GM21528 (cell line): ENCODE measurements around the gene DST.
A peak's percentile ranks its signal among the peaks of the same experiment; 100 is the strongest.

Experiments used
- ATAC-seq: cut with Tn5 transposase; IDR thresholded peaks from one replicate; pipeline ENCODE4 v1.9.1; 2021; ENCODE audit warnings: mild to moderate bottlenecking, moderate library complexity; ENCODE audit not compliant: unreplicated experiment, low FRiP score

Gene DST

DNA sequence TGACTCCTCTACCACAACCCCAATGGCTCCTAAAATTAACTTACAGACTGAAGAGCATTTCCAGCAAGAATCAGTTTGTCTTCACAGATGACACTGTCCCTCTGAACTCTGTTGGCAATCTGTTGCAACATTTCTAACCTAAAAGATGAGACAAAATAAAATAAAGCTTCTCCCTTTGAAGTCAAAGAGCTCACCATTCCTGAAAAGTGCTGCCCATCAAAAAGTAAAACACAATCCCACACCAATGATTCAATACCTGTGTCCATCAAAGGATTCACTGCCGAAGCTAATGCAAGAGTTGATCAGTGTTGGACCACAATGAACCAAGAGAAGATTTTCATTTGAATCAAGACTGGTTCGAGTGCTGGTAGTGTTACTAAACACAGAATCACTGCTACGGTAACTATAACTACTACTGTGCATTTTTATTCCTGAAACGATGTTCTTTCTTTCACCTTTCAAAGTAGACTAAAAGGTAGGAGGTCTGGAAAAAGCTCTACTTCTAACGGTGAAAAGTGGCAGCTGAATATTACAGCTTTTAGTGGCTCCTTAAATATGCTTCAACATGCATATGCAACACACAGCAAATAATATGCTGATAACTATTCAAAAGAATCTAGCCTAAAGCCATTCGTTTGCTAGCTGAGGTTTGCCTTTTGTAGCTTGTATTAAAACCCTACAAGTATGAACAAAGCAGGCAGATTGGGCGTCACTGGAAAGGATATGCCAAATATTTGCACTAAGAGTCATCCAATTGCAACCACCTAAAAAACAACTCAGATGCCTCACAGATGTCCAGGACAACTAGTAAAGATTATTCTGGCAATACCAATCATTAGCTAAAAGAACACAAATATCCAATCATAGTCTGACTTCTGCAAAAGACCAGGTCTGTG is at the start of gene DST:
Gene DST (minus strand): TSS at position 524 of the 896 bp plus-strand sequence.
- ATAC-seq: no peak

- ATAC-seq: no peak
These were observed 49.1 kb upstream of the DST start for GRCh38 chr6:56691814-56692213.

- ATAC-seq: no peak
These were observed 48.6 kb upstream of the DST start for GRCh38 chr6:56691286-56691595.

DNA sequence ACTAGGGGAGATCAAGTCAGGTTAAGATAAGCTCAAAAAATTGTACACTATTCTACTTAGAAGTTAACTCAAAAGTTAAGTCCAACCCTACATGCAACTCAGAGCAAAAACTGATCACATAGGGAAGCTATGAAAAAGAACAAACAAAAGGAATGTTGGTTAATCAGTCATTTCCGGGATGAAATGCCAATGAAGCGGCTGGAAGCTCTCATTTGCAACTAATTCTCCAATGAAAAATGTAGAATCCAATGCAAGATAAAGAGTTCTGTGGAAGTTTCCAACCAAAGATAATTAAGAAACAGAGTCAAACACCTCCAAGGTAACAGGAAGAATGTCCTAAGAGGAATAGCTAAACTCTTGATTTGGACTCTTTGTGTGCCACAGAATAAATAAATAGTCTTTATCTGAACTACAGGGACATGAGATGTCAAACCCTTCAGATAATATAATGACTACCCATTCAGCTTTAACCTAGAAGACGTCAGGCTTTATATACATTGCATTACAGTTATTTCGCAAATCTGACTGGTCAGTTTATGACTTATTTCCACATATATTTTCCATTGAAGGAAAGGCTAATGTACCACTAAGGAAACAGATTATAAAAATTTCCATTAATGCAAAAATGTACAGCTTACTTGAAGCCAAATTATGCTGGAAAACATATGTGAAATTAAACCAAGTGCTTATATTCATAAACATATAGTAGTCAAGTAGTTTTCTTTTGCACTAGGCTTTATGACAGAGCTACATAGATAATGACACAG is 48.0 kb upstream of the DST start:
- ATAC-seq: no peak

GRCh38 chr6:56689663-56690062 is 47.0 kb upstream of the DST start:
- ATAC-seq: no peak

- ATAC-seq: peak; percentile 83
These were observed 46.4 kb upstream of the DST start for GRCh38 chr6:56689114-56689513.

DNA sequence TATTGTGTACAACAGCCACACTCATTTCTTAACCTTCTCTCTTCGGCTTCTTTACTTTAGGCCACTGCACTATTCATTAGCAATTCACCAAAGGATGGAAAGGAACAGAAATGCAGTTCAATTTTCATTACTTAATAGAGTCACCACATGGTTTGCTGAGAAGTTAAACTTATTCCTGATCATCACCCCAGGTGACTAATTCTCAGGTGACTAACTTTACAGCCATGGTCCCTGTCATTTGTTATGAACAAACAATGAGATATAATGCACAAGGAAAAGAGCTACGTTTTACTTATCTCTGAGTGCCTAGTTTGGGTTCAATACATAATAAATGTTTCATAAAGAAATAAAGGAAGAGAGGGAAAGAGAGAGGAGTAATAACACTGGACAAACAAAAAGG is 45.8 kb upstream of the DST start:
- ATAC-seq: no peak

DNA sequence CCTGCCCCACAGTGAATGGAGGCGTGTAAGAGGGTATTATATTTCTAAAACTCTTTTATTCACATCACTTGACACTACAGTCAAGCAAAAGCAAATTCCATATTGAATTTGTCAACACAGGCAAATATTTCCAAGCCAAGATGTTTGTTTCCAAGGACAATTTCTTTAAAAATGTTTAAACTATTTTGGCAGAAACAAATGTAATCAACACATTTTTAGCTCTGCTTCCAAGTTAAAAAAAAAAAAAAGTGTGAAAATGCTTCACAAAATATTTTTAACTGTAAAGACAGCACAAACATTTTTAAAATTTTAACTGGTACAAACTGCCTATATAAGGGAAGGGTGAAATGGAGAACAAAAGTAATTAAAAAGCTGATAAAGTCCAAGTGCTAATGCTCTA is 44.9 kb upstream of the DST start:
- no peak for ATAC-seq

DNA sequence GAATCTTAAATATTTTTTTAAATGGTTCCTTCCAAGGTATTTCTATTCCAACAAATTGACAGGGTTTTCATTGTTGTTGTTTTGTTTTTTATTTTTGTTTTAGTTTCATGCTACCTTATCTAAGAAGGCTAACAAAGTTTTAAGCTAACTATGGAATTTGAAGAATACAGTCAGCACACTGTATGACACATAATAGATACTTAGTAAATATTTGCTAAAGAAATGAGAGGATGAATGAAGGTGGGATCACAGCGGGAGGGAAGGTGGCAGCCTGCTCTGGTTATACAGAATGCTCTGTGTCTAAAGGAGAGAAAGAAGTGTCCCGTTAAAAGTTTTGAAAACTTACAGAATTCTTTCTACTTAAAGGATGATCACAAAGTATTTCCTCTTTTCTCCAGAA is 43.7 kb upstream of the DST start:
- ATAC-seq: no peak

- no peak for ATAC-seq
These were observed 43.3 kb upstream of the DST start for GRCh38 chr6:56685994-56686393.

DNA sequence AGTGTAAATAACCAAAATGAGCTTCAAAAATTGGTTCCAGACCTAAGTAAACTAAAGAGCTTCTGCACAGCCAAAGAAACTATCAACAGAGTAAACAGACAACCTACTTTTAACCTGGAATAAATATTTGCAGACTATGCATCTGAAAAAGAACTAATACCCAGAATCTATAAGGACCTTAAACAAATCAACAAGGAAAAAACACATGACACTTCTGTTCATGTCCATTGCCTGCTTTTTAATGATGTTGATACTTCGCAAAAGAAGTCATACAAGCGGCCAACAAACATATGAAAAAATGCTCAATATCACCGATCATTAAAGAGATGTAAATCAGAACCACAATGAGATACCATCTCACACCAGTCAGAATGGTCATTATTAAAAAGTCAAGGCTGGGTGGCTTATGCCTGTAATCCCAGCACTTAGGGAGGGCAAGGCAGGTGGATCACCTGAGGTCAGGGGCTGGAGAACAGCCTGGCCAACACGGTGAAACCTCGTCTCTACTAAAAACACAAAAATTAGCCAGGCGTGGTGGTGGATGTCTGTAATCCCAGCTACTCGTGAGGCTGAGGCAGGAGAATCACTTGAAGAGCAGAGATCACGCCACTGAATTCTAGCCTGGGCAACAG is 42.5 kb upstream of the DST start:
- ATAC-seq: no peak

DNA sequence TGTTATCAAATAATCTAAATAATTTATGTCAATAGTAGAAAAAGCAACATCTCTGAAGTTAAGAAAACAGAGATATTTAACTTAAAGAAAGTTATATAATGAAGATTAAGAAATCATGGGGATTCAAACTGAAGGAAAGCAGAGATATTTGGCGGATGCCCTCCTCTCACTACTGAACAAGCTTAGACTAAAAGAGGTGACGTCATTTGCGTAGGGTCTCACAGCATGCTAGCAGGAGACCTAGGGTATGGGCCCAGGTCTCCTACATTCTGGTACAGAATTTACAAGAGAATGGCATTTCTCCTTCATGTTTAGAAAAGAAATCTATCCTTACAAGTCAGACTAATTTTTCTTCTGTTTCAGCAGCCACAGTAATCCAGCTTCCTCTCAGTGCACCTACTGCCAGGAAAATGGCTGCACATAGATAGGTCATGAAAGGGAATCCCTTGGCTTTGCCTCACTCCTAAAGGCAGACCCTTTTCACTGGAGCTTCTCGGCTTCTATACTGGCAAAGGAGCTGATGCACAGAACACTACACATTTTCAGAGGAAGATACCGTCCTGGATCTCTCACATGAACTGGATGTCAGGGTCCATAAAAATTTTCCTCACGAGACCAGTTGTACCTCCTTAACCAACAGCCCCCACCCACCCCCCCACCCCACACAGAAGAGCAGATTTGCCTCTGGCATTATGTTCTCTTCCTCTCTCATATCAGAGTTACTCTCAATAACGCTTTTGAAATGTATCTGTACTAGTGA is 41.8 kb upstream of the DST start:
- ATAC-seq: no peak

GRCh38 chr6:56683882-56684281 is 41.2 kb upstream of the DST start:
- no peak for ATAC-seq

DNA sequence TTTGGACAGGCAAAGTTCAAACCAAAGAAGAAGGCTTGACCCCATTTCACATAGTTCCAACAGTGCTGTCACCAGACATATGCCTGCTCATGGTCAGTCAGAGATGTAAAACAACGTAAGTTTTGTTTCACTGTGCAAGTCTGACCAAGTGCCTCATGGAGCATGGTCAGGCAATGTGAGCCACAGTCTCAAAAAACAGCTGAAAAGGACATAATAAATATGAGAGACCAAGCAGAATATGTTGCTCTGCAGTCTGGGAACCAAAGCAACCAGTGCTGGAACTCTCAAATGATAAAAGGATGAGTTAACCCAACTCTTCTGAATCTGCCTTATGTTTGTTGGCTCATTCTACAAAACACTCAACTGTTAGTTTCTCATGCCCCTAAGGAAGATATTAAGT is 39.9 kb upstream of the DST start:
- no peak for ATAC-seq

GRCh38 chr6:56677559-56677958 is 34.9 kb upstream of the DST start:
- no peak for ATAC-seq

DNA sequence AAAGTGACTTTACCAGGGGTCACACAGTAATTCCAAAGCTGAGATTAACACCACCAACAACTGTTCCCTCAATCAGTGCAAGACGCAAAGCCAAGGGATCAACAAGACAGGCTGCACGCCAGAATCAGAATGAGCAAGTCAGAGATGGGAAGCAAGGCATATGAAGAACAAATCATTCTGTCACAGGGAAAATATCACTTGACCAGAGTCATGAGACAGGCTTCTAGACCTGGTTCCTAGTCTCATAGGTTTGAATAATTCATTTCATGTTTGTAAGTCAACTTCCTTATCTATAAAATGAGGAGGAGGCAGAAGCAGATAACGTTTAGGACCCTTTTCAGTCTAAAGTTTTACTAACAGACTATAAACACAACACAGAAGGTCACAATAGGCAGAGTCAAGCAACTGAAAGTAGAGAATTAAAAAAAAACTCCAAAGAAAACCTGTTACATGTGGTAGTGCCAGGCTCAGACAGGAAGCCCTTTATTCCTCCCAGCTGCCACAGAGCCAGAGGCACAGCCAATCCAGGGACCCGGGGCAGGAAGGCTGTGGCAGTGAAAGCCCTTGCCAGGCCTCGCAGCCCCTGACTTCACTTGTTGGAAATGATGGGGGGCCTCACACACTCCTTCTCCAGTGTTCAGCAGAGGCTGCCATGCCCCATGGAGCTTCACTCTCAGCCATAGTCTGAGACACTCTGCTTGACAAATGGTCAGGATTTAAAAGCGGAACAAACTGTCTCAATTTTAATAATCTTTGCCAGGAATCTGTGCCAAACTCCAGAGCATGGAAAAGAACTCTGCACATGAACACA is 29.2 kb upstream of the DST start:
- ATAC-seq: no peak

GRCh38 chr6:56671160-56671559 is 28.5 kb upstream of the DST start:
- no peak for ATAC-seq

DNA sequence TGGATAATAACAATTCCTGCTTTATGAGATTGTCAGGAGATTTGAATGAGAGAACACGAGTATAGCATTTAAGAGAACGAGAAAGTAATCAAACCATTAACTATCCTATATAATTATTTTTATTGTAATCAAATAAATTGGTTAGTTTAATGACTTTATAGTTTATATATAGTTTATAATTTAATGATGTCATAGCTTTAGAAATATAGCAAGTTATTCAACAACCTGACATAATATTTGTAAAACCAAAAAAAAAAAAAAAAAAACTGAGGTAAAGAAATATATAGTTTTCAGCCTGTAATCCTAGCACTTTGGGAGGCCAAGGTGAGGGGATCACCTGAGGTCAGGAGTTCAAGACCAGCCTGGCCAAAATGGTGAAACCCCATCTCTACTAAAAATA is 26.4 kb upstream of the DST start:
- no peak for ATAC-seq

DNA sequence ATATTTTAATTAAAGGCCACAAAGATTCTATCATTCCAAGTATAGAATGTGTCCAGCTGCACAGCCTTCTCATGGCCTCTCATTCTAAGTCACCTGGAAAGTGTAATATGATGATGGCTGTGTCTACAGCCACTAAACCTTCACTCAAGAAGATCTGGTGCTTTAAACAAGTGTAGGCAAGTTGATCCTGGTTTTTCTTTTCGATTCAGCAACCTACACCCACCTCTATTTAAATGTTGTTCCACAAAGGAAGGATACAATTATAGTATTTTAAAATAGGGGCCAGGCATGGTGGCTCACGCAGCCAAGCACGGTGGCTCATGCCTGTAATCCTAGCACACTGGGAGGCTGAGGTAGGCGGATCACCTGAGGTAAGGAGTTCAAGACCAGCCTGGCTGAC is 25.5 kb upstream of the DST start:
- no peak for ATAC-seq

GRCh38 chr6:56667336-56667735 is 24.6 kb upstream of the DST start:
- ATAC-seq: no peak
